ENCODE measurements around the gene HMGB3. TPM values are rescaled to one million over a fixed set of nuclear protein-coding genes. Genes with fewer than 3 reads are reported as not detected.
"Not testable (repeated sequence)": the region's sequence is repeated elsewhere in the genome, so short reads cannot be mapped to it uniquely, and the experiment has no call there.

The HMGB3 gene
- total and polyA plus RNA-seq, 8 donors, result 30.2 to 180 (median 116) TPM

- no peak overlapping the region for H3K27ac ChIP-seq
- H3K36me3 ChIP-seq, result no peaks in the 10 kb centered on the region
- intact Hi-C loops (cut with DNase I), result no loop called here
- no peak for TF ChIP-seq CTCF (IDR thresholded peaks at IDR 0.05)
- DNase-seq, result no peak
- no peak for ATAC-seq
- H3K4me1 ChIP-seq, result no peaks in the 10 kb centered on the region
- H3K9me3 ChIP-seq, result no peaks in the 10 kb centered on the region
- no peak overlapping the region for H3K4me3 ChIP-seq
- no peaks in the 10 kb centered on the region for H3K27me3 ChIP-seq
Observed at GRCh38 chrX:150961631-150962030, 21.5 kb upstream of the HMGB3 start.

- intact Hi-C loops (cut with DNase I); H3K4me1 ChIP-seq; H3K27ac ChIP-seq; H3K9me3 ChIP-seq; H3K36me3 ChIP-seq; H3K27me3 ChIP-seq; DNase-seq; H3K4me3 ChIP-seq; ATAC-seq: not testable (repeated sequence)
Observed at GRCh38 chrX:150964416-150964815, 18.7 kb upstream of the HMGB3 start.

- H3K4me3 ChIP-seq, result no peak overlapping the region
- no peaks in the 10 kb centered on the region for H3K36me3 ChIP-seq
- H3K4me1 ChIP-seq, result no peaks in the 10 kb centered on the region
- ATAC-seq (no peak), DNase-seq (no peak)
- H3K9me3 ChIP-seq, result no peaks in the 10 kb centered on the region
- H3K27ac ChIP-seq, result no peak overlapping the region
- no peaks in the 10 kb centered on the region for H3K27me3 ChIP-seq
- intact Hi-C loops (cut with DNase I), result no loop called here
- no peak for TF ChIP-seq CTCF (IDR thresholded peaks at IDR 0.05)
Observed at GRCh38 chrX:150966235-150966634, 16.9 kb upstream of the HMGB3 start.

- intact Hi-C loops (cut with DNase I), result no loop called here
- H3K27ac ChIP-seq, result no peak overlapping the region
- DNase-seq, result no peak
- no peak overlapping the region for H3K4me3 ChIP-seq
- no peak for TF ChIP-seq CTCF (IDR thresholded peaks at IDR 0.05)
- H3K27me3 ChIP-seq, result no peaks in the 10 kb centered on the region
- H3K36me3 ChIP-seq, result no peaks in the 10 kb centered on the region
- no peaks in the 10 kb centered on the region for H3K9me3 ChIP-seq
- H3K4me1 ChIP-seq, result no peaks in the 10 kb centered on the region
- ATAC-seq, result no peak
Observed at GRCh38 chrX:150966742-150967141, 16.4 kb upstream of the HMGB3 start.

GRCh38 chrX:150967786-150968185, 15.3 kb upstream of the HMGB3 start:
- intact Hi-C loops (cut with DNase I), result no loop called here
- no peak overlapping the region for H3K27ac ChIP-seq
- no peak for TF ChIP-seq CTCF (IDR thresholded peaks at IDR 0.05)
- no peak overlapping the region for H3K4me3 ChIP-seq
- ATAC-seq (peak; percentile 65), DNase-seq (no peak)
- H3K9me3 ChIP-seq, result no peaks in the 10 kb centered on the region
- H3K4me1 ChIP-seq, result no peaks in the 10 kb centered on the region
- no peaks in the 10 kb centered on the region for H3K36me3 ChIP-seq
- H3K27me3 ChIP-seq, result no peaks in the 10 kb centered on the region

Data from left lung (tissue), 10 donors.